Hepatocyte (in vitro differentiated cells): ENCODE measurements around the gene NUDT3.

ENCODE experiments used
- CTCF ChIP-seq: fragments of 200-600 bp; sonication (generic); IDR thresholded peaks from 2 replicates; pipeline ENCODE4 v1.5.1; 2016; ENCODE audit warnings: antibody characterized with exemption, mild to moderate bottlenecking; ENCODE audit not compliant: poor library complexity
- EZH2 ChIP-seq: fragments of 200-600 bp; sonication (generic); IDR thresholded peaks from 2 replicates; pipeline ENCODE4 v1.6.1; 2016; ENCODE audit warnings: antibody characterized with exemption, mild to moderate bottlenecking, borderline replicate concordance
- EZH2phosphoT487 ChIP-seq: fragments of 200-600 bp; sonication (generic); IDR thresholded peaks from one replicate; pipeline ENCODE4 v1.6.1; 2018; ENCODE audit warnings: antibody characterized with exemption, mild to moderate bottlenecking, low read depth, moderate library complexity; ENCODE audit not compliant: unreplicated experiment, severe bottlenecking

DNA sequence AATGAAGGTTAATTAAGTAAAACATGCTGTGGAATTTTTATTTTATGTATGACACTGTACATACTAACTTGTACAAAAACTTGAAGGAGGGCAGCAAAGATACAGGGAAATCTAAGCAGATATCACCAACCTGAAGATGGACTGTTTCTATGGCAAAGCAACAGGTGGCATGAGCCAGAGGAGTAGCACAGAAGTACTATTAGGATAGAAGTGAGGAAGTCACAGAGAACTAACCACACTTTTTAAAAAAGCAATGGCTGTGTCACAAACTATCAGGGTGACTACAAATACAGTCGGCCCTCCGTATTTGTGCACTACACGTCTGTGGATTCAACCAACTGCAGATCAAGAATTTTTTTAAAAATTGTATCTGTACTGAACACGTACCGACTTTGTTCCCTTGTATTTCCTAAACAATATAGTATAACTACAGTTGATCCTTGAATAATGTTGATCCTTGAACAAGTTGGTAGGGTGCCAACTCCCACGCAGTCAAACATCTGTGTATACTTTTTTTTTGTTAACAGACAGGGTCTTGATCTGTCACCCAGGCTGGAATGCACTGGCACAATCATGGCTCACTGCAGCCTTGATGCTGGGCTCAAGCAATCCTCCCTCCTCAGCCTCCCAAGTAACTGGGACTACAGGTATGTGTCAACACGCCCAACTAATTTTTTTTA is 61.0 kb downstream of the NUDT3 start:
- TF ChIP-seq CTCF (no peak), EZH2 (no peak), EZH2phosphoT487 (no peak)
